ENCODE measurements around the gene RAP2A. TPM values are rescaled to one million over a fixed set of nuclear protein-coding genes. Genes with fewer than 3 reads are reported as not detected.
A peak's percentile ranks its signal among the peaks of the same experiment; 100 is the strongest.

The RAP2A gene
- total RNA-seq, 1 donor from 2014 or later, result 42.5 TPM

DNA sequence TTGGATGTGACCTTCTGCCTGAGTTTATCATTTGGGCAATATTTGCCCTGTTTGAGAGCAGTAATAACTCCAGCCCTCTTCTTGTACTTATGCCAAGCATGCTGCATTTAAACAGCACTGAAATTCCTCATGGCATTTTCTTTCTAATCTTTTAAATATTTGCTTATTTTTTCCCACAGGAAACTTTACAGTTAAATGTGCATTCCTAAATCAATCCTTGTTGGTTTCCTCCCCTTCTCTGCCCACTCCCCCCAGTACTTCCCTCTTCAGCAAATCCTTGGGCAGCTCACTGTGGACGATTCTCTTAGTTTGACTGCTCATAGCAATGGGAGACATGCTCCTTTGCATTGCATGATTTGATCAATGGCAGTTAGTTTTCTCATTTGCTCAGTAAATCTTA, 68.7 kb downstream of the RAP2A start:
- ATAC-seq, result no peak
- Histone ChIP-seq H3K9me3 (no peaks in the 10 kb centered on the region), H3K4me3 (no peak overlapping the region), H3K36me3 (no peaks in the 10 kb centered on the region), H3K27ac (no peak overlapping the region), H3K27me3 (ENCODE audit: low read depth) (no peaks in the 10 kb centered on the region), H3K4me1 (no peaks in the 10 kb centered on the region)
- TF ChIP-seq, protein P1, sequence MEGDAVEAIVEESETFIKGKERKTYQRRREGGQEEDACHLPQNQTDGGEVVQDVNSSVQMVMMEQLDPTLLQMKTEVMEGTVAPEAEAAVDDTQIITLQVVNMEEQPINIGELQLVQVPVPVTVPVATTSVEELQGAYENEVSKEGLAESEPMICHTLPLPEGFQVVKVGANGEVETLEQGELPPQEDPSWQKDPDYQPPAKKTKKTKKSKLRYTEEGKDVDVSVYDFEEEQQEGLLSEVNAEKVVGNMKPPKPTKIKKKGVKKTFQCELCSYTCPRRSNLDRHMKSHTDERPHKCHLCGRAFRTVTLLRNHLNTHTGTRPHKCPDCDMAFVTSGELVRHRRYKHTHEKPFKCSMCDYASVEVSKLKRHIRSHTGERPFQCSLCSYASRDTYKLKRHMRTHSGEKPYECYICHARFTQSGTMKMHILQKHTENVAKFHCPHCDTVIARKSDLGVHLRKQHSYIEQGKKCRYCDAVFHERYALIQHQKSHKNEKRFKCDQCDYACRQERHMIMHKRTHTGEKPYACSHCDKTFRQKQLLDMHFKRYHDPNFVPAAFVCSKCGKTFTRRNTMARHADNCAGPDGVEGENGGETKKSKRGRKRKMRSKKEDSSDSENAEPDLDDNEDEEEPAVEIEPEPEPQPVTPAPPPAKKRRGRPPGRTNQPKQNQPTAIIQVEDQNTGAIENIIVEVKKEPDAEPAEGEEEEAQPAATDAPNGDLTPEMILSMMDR (IDR thresholded peaks at IDR 0.05), result no peak
- no peak for DNase-seq
- intact Hi-C loops (cut with DNase I), result no loop called here

DNA sequence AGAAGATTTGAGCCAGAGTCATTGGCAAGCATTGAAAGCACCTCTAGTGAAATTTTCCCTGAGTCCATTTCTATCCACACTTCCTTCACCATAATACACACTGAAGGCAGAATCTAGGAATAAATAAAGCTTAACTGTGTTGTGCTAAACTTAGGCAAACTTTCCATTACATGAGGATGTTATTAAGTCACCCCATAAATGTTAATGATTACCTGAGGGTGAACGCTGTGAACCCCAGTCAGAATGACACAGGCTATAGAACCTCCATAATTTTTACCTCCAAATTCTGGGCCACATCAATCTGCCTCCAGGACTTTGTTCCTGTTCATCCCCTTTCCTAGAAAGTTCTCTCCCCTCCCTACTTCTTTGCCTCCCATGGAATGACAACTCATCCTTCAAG, 71.0 kb downstream of the RAP2A start:
- no peak for DNase-seq
- H3K4me3 ChIP-seq, result no peak overlapping the region
- intact Hi-C loops (cut with DNase I), result no loop called here
- no peaks in the 10 kb centered on the region for H3K9me3 ChIP-seq
- TF ChIP-seq, protein P1 (IDR thresholded peaks at IDR 0.05), result no peak
- no peaks in the 10 kb centered on the region for H3K36me3 ChIP-seq
- no peak for ATAC-seq
- no peaks in the 10 kb centered on the region for H3K4me1 ChIP-seq
- H3K27me3 ChIP-seq (ENCODE audit: low read depth), result no peaks in the 10 kb centered on the region
- no peak overlapping the region for H3K27ac ChIP-seq

DNA sequence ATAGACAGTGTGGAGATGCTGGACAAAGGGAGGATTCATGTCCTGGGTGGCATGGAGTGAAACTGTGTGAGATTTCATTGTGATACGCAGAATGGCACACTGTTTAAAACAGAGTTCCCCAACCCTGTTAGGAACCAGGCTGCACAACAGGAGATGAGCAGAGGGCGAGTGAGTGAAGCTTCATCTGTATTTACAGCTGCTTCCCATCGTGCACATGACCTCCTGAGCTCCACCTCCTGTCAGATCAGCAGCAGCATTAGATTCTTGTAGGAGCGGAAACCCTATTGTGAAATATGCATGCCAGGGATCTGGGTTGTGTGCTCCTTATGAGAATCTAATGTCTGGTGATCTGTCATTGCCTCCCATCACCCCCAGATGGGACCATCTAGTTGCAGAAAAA, 72.5 kb downstream of the RAP2A start:
- DNase-seq (no peak), ATAC-seq (peak; percentile 23 to 28)
- Histone ChIP-seq H3K4me1 (no peaks in the 10 kb centered on the region), H3K27ac (no peak overlapping the region), H3K36me3 (no peaks in the 10 kb centered on the region), H3K27me3 (ENCODE audit: low read depth) (no peaks in the 10 kb centered on the region), H3K9me3 (no peaks in the 10 kb centered on the region), H3K4me3 (no peak overlapping the region)
- intact Hi-C loops (cut with DNase I), result no loop called here
- TF ChIP-seq, protein P1 (IDR thresholded peaks at IDR 0.05), result no peak

DNA sequence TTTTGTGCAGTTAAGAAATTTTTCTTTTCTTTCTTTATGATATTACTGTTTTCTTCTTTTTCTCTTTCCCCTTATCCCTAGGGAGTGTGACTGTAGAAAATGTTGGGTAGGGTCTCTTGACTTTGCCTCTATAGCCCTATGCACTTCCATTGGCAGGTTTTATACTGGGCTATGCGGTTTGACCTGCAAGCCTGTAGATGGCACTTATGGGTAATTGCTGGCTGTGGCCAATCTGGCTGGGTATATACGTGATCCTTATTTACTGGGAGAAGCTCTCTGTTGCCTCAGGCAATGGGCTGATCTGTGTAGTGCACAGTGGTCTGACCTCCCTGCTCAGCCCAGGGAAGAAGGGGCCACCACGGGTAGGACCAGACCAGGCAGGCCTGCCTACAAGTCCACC, 78.8 kb downstream of the RAP2A start:
- intact Hi-C loops (cut with DNase I), result no loop called here
- TF ChIP-seq, protein P1 (IDR thresholded peaks at IDR 0.05), result no peak
- no peak overlapping the region for H3K4me3 ChIP-seq
- H3K27me3 ChIP-seq (ENCODE audit: low read depth), result no peaks in the 10 kb centered on the region
- H3K4me1 ChIP-seq, result no peaks in the 10 kb centered on the region
- no peak for DNase-seq
- no peak overlapping the region for H3K27ac ChIP-seq
- ATAC-seq, result no peak
- no peaks in the 10 kb centered on the region for H3K36me3 ChIP-seq
- H3K9me3 ChIP-seq, result no peaks in the 10 kb centered on the region

DNA sequence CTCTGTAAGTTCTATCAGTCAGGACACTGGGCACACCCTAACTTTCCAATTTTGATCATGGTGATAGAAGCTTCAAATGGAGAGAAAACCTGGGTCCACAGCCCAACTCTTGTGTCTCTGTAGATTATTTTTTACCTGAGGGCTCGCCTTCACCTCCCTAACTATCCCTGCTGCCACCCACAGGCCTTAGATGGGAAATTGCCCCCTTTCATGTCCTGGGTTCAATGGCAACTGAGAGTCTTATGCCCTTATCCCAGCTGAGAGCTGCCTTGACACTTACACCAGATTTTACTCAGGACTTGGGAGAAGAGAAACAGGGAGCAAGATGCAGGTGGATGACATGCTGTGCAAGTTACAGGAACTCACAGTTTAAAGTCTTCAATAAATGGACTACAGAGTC, 81.7 kb downstream of the RAP2A start:
- no peak overlapping the region for H3K4me3 ChIP-seq
- no peaks in the 10 kb centered on the region for H3K4me1 ChIP-seq
- H3K9me3 ChIP-seq, result no peaks in the 10 kb centered on the region
- DNase-seq (no peak), ATAC-seq (no peak)
- TF ChIP-seq, protein P1 (IDR thresholded peaks at IDR 0.05), result no peak
- H3K27ac ChIP-seq, result no peak overlapping the region
- intact Hi-C loops (cut with DNase I), result no loop called here
- H3K27me3 ChIP-seq (ENCODE audit: low read depth), result no peaks in the 10 kb centered on the region
- H3K36me3 ChIP-seq, result no peaks in the 10 kb centered on the region

DNA sequence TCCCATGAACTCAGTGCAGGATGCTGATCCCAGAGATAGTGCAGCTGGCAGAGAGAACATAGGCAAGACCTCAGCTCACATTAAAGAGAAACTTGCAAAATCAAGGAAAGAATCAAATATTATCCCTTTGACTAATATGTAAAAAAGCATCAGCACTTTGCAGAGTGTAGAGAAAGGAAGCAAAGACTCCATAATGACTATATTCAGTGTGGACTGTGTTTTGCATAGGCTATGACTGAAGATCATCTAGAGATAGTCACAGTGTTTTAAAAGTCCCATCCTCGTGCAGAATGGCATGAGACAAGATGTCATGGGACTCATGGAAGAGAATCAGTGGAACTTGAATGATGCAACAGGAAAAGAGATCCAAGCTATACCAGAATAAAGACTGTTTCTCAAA, 84.0 kb downstream of the RAP2A start:
- Histone ChIP-seq H3K4me3 (no peak overlapping the region), H3K27ac (no peak overlapping the region), H3K36me3 (no peaks in the 10 kb centered on the region), H3K9me3 (no peaks in the 10 kb centered on the region), H3K4me1 (no peaks in the 10 kb centered on the region), H3K27me3 (ENCODE audit: low read depth) (no peaks in the 10 kb centered on the region)
- DNase-seq (no peak), ATAC-seq (no peak)
- TF ChIP-seq, protein P1 (IDR thresholded peaks at IDR 0.05), result no peak
- intact Hi-C loops (cut with DNase I), result no loop called here

All from lower lobe of right lung (tissue), 2 donors.